HepG2 (cell line): ENCODE data around the gene SMYD5. TPM values are rescaled to one million over a fixed set of nuclear protein-coding genes. Genes with fewer than 3 reads are reported as not detected.

ENCODE experiments used
- ADNP ChIP-seq: sonication (generic); formaldehyde crosslinking; IDR thresholded peaks from 2 replicates; pipeline ENCODE4 v1.4.0; 2020; ENCODE audit warnings: missing genetic modification reagents
- AGO2 ChIP-seq: fragments of 200-400 bp; formaldehyde crosslinking; optimal IDR thresholded peaks from 2 replicates; pipeline ENCODE3; 2017; ENCODE audit warnings: mild to moderate bottlenecking, low read depth, low read length, moderate library complexity
- AHR ChIP-seq: IDR thresholded peaks from 2 replicates; pipeline ENCODE4 v1.6.1; 2018; ENCODE audit warnings: missing genetic modification reagents, missing compliant biosample characterization
- CHD4 ChIP-seq: fragments of 200-600 bp; sonication (generic); IDR thresholded peaks from 2 replicates; pipeline ENCODE4 v1.7.0; 2017; ENCODE audit warnings: mild to moderate bottlenecking, low read length, borderline replicate concordance
- GATA4 ChIP-seq: sonication (generic); IDR thresholded peaks from 2 replicates; pipeline ENCODE4 v1.6.1; 2016; ENCODE audit warnings: antibody characterized with exemption, low read depth, borderline replicate concordance
- HNF4G ChIP-seq, 2 experiments: sonication (generic) in 1 of 2; formaldehyde crosslinking in 1 of 2; IDR thresholded peaks; 2 replicates each; pipeline versions ENCODE4 v1.4.0 to v1.6.1; 2011 to 2020; ENCODE audit warnings: borderline replicate concordance in 2 of 2, low read depth in 2 of 2, mild to moderate bottlenecking in 2 of 2, low read length in 1 of 2, missing genetic modification reagents in 1 of 2, moderate library complexity in 1 of 2
- KLF16 ChIP-seq, 2 experiments: sonication (generic) in 1 of 2; formaldehyde crosslinking in 1 of 2; IDR thresholded peaks; 2 replicates each; pipeline versions ENCODE4 v1.6.1 to v1.8.0; 2016 to 2023; ENCODE audit warnings: missing genetic modification reagents in 2 of 2, missing compliant biosample characterization in 1 of 2
- MIER2 ChIP-seq: IDR thresholded peaks from 2 replicates; pipeline ENCODE4 v1.6.1; 2016; ENCODE audit warnings: missing biosample characterization, missing genetic modification reagents
- NFIC ChIP-seq: IDR thresholded peaks from 2 replicates; pipeline ENCODE4 v1.6.1; 2012; ENCODE audit warnings: mild to moderate bottlenecking, low read length, inconsistent platforms
- RORA ChIP-seq: sonication (generic); formaldehyde crosslinking; IDR thresholded peaks from 2 replicates; pipeline ENCODE4 v1.5.0; 2020; ENCODE audit warnings: mild to moderate bottlenecking, missing genetic modification reagents, moderate library complexity
- RXRB ChIP-seq: IDR thresholded peaks from 2 replicates; pipeline ENCODE4 v1.6.1; 2016; ENCODE audit warnings: borderline replicate concordance, missing genetic modification reagents, missing compliant biosample characterization
- SAFB2 ChIP-seq: sonication (generic); formaldehyde crosslinking; IDR thresholded peaks from 2 replicates; pipeline ENCODE4 v1.5.1; 2020; ENCODE audit warnings: missing genetic modification reagents, low read depth, mild to moderate bottlenecking, borderline replicate concordance
- SKIL ChIP-seq: sonication (generic); formaldehyde crosslinking; IDR thresholded peaks from 2 replicates; pipeline ENCODE4 v1.8.0; 2022; ENCODE audit warnings: missing genetic modification reagents, mild to moderate bottlenecking, moderate library complexity, borderline replicate concordance
- SMARCE1 ChIP-seq: fragments of 450-650 bp; IDR thresholded peaks from 2 replicates; pipeline ENCODE4 v1.6.1; 2017; ENCODE audit warnings: borderline replicate concordance
- TCF12 ChIP-seq, 2 experiments: fragments of 450-650 bp in 1 of 2; sonication (generic) in 1 of 2; formaldehyde crosslinking in 1 of 2; IDR thresholded peaks; 2 replicates each; pipeline versions ENCODE4 v1.6.1 to v1.8.0; 2017 to 2022; ENCODE audit warnings: antibody characterized with exemption in 1 of 2, mild to moderate bottlenecking in 1 of 2, missing genetic modification reagents in 1 of 2, moderate library complexity in 1 of 2
- THRA ChIP-seq: sonication (generic); formaldehyde crosslinking; IDR thresholded peaks from 2 replicates; pipeline ENCODE4 v1.4.0; 2020; ENCODE audit warnings: missing genetic modification reagents, borderline replicate concordance
- ZFP91 ChIP-seq: sonication (generic); formaldehyde crosslinking; IDR thresholded peaks from 2 replicates; pipeline ENCODE4 v1.9.0; 2022; ENCODE audit warnings: missing genetic modification reagents, mild to moderate bottlenecking, borderline replicate concordance
- ZKSCAN1 ChIP-seq: fragments of 150-350 bp; IDR thresholded peaks from 2 replicates; pipeline ENCODE4 v1.6.1; 2014; ENCODE audit warnings: low read length
- ZNF136 ChIP-seq: sonication (generic); formaldehyde crosslinking; IDR thresholded peaks from 2 replicates; pipeline ENCODE4 v1.8.1; 2022; ENCODE audit warnings: low read depth, mild to moderate bottlenecking, moderate library complexity, missing genetic modification reagents
- ZNF556 ChIP-seq: sonication (generic); formaldehyde crosslinking; IDR thresholded peaks from 2 replicates; pipeline ENCODE4 v1.4.0; 2020; ENCODE audit warnings: mild to moderate bottlenecking, missing genetic modification reagents, borderline replicate concordance
- ZNF772 ChIP-seq: sonication (generic); formaldehyde crosslinking; IDR thresholded peaks from 2 replicates; pipeline ENCODE4 v1.5.0; 2020; ENCODE audit warnings: mild to moderate bottlenecking, missing genetic modification reagents
- polyA plus RNA-seq, 8 experiments: library from polyadenylated mRNA; depleted of rRNA in 3 of 8; stranded (reverse) in 7 of 8; unstranded in 1 of 8; fragments of >200 nt; fragmentation: Illumina TruSeq in 4 of 8; extraction: Trizol in 4 of 8; gene quantifications; 2 replicates each; pipeline versions ENCODE4 v1.2.1 to v1.2.3, GENCODE V29; 2011 to 2016; ENCODE audit warnings: low read depth in 4 of 8, missing spikeins in 1 of 8, mixed read lengths in 1 of 8; ENCODE audit not compliant: insufficient read depth in 1 of 8
- total RNA-seq, 5 experiments: library from RNA; depleted of rRNA; stranded (reverse); fragments of >200 nt; fragmentation: Illumina TruSeq; extraction: Trizol; gene quantifications; 2 replicates each; pipeline ENCODE4 v1.2.3, GENCODE V29; 2016; ENCODE audit warnings: low read depth in 1 of 5
- TF ChIP-seq, protein P1 (sequence below): sonication (generic); formaldehyde crosslinking; IDR thresholded peaks from 2 replicates; pipeline ENCODE4 v1.5.1; 2020; ENCODE audit warnings: missing genetic modification reagents, mild to moderate bottlenecking, borderline replicate concordance

Gene SMYD5
- total and polyA plus RNA-seq, 2 of the 13 experiments (the other 11 are each of a cell fraction or from before 2014, with no cell fraction given): 55.8 to 70.4 TPM

DNA sequence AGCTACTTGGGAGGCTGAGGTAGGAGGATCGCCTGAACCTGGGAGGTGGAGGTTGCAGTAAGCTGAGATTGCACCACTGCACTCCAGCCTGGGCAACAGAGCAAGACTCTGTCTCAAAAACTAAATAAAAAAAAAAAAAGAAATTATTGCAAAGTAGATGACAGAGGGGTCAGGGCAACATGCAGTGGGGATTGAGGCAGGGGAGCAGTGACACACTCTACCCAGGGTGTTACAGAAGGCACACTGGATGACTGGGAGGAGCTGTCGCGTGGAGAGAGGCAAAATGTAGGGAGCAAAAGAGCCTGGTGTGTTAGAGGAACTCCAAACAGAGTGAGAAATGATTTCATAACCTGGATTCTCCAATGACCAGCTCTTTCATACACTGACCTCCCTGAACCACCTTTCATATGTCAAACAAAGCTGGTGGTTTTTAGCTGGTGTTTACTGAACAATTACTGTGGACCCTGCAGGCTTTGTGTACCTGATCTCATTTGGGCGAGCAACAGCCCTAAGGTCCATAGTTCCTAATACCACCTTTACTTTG, 48.1 kb downstream of the SMYD5 start (continued):
- TF ChIP-seq SAFB2 (CRISPR knock-in tag): no peak
- TF ChIP-seq NFIC: 0 out of 2 replicates have a peak, but pooled peaks have one; percentile 37
- peak; percentile 78; the same call in 1 of the 2 replicates for TF ChIP-seq THRA (CRISPR knock-in tag)
- no peak for TF ChIP-seq RORA
- peak; percentile 89 for TF ChIP-seq RXRB (CRISPR knock-in tag)
- peak; percentile 43; the same call in 1 of the 2 replicates for TF ChIP-seq ZNF556 (CRISPR knock-in tag)
- no peak for TF ChIP-seq TCF12 (IDR thresholded peaks at IDR 0.05)
- TF ChIP-seq TCF12 (CRISPR knock-in tag; IDR thresholded peaks at IDR 0.05): no peak; the same call in none of the 2 replicates
- no peak for TF ChIP-seq AGO2
- TF ChIP-seq MIER2 (CRISPR knock-in tag): peak; percentile 77
- no peak for TF ChIP-seq SMARCE1
- TF ChIP-seq ZNF136 (CRISPR knock-in tag): peak; percentile 34; the same call in 1 of the 2 replicates
- peak; percentile 36; the same call in 1 of the 2 replicates for TF ChIP-seq ZFP91 (CRISPR knock-in tag)
- no peak; the same call in 1 of the 2 replicates for TF ChIP-seq AHR
- TF ChIP-seq ADNP (CRISPR knock-in tag): no peak
- TF ChIP-seq SKIL (CRISPR knock-in tag): 0 out of 2 replicates have a peak, but pooled peaks have one; percentile 13
- TF ChIP-seq KLF16 (CRISPR knock-in tag; IDR thresholded peaks at IDR 0.05): no peak
- TF ChIP-seq GATA4: 0 out of 2 replicates have a peak, but pooled peaks have one; percentile 12
- 0 out of 2 replicates have a peak, but pooled peaks have one; percentile 59 for TF ChIP-seq CHD4
- TF ChIP-seq, protein P1, sequence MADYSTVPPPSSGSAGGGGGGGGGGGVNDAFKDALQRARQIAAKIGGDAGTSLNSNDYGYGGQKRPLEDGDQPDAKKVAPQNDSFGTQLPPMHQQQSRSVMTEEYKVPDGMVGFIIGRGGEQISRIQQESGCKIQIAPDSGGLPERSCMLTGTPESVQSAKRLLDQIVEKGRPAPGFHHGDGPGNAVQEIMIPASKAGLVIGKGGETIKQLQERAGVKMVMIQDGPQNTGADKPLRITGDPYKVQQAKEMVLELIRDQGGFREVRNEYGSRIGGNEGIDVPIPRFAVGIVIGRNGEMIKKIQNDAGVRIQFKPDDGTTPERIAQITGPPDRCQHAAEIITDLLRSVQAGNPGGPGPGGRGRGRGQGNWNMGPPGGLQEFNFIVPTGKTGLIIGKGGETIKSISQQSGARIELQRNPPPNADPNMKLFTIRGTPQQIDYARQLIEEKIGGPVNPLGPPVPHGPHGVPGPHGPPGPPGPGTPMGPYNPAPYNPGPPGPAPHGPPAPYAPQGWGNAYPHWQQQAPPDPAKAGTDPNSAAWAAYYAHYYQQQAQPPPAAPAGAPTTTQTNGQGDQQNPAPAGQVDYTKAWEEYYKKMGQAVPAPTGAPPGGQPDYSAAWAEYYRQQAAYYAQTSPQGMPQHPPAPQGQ (CRISPR knock-in tag): no peak
- TF ChIP-seq ZNF772 (CRISPR knock-in tag): peak; percentile 51; the same call in 1 of the 2 replicates
- peak; percentile 88 for TF ChIP-seq HNF4G (IDR thresholded peaks at IDR 0.05; ENCODE audit: borderline replicate concordance, low read depth, low read length)
- no peak; the same call in 1 of the 2 replicates for TF ChIP-seq HNF4G (CRISPR knock-in tag; IDR thresholded peaks at IDR 0.05; ENCODE audit: borderline replicate concordance, low read depth)
- TF ChIP-seq ZKSCAN1: no peak
